Sigmoid colon (tissue), 3 donors: ENCODE measurements around the gene F2RL2.

ENCODE experiments used
- CTCF ChIP-seq, 4 experiments: fragments of 450-650 bp in 3 of 4; fragments of 200-600 bp in 1 of 4; IDR thresholded peaks; one replicate each; pipeline ENCODE4 v1.5.1; 2016 to 2019; ENCODE audit warnings: antibody characterized with exemption in 4 of 4, mild to moderate bottlenecking in 3 of 4, moderate library complexity in 2 of 4
- POLR2A ChIP-seq, 2 donors: fragments of 450-650 bp; IDR thresholded peaks; one replicate each; pipeline ENCODE4 v1.6.1; 2016; ENCODE audit warnings: antibody characterized with exemption in 2 of 2, mild to moderate bottlenecking in 2 of 2, moderate library complexity in 2 of 2

- TF ChIP-seq CTCF (IDR thresholded peaks at IDR 0.05) = no peak
- TF ChIP-seq POLR2A (IDR thresholded peaks at IDR 0.05) = no peak
Observed at GRCh38 chr5:76643371-76643770, 20.2 kb upstream of the F2RL2 start.
